DMS114 treated with DMSO at 0.1 percent for 48 hours (cell line): ENCODE results near the gene SPECC1.
"Not testable (repeated sequence)": the region's sequence is repeated elsewhere in the genome, so short reads cannot be mapped to it uniquely, and the experiment has no call there.

ENCODE experiments used
- DNase-seq: peaks from one replicate; lab custom pipeline; 2025; ENCODE audit not compliant: unreplicated experiment; lab: John Stamatoyannopoulos, UW

The SPECC1 gene

DNA sequence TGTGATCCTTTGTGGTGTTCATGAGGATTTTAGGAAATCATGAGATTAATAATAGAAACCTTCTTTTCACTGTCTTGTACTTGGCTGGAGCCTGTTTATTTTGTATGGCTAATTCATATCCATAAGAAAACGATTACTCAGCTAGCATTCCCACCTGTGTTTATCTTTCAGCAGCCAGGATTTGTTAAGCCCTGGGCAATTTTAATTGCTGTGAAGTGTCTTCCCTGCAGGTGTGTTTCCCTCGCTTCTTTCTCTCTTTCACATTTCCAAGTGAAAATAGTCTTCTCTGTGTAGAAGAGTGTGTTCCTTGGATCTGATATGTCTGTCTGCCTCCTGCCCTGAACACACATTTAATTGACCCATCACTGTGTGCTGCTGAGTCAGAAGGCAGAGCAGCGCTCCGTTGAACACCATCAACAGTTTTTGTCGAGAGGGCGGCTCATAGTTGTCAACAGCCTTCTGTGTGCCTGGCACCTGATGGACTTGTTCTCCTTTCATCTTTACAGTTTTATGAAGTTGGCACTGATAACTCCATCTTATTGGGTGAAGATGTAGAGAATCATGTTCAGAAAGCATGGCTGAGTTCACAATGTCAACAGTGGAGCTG, 83.2 kb downstream of the SPECC1 start:
- no peak for DNase-seq

DNA sequence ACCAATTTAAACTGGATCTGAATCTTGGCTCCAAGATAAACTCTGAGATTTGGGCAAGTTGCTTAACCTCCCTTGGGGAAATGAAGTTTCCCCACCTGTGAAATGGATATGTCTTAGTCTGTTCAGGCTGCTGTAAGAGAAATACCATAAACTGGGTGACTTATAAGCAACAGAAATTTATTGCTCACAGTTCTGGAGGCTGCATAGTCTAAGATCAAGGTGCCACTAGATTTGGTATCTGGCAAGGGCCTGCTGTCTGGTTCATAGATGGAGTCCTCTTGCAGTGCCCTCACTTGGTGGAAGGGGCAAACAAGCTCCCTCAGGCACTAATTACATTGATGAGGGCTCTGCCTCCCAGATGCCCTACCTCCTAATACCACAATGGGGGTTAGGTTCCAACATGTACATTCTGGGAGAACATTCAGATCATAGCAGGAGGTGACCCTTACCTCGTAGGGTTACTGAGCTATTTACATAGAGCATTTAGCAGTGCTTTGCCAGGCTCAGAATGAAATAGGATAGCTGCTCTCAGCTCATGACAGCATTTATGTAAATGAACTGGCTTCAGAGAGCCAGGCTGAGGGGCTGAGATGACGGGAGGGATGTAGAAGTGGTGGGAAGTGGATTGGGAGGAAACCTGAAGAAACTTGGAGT, 83.9 kb downstream of the SPECC1 start:
- no peak for DNase-seq

DNA sequence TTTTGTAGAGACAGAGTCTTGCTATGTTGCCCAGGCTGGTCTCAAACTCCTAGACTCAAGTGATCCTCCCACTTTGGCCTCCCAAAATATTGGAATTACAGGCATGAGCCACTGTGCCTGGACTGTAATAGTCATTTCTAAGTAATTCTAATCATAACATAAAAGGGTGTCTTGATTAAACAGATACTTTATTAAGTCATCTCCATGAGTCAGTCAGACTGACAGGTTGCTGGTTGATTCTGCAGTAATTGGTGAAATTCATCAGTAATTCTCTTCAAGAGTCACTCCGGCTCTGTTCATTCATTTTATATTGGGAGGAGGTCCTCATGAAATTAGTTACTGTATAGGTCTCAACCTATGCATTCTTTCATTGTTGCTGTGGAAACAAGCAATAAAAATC, 85.6 kb downstream of the SPECC1 start:
- no peak for DNase-seq

DNA sequence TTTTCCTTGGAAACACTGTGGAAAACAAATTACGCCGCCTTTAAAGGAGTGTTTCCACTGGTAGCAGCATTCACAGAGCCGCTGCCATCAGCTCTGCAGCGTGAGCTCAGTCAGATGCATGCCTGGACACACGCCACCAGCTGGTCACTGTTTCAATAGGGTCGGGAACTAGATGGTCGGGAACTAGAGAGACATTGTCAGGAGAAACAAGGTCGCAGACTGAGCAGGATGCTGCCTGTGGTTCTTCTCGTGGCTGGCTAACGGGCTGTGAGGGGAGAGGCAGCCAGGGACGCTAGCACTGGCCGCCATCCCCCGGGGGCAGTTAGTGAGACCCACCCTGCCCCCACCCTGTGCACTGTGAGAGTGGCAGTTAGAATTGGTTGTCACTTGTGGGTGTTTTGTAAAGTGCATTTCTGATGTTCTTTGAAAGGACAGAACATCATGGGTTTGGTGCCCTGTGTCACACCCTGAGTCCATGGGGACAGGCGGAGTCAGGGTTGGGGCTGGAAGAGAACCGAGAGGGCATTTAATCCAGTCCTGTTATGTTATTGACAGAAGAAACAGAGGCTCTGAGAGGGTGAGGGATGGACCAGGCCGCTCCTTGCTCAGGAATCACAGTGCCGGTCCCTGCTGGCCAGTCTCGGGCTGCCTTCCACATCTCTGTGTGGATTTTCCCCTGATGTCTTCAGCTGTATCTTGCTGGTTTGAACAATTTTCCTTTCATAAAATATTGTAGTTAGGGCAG, 86.3 kb downstream of the SPECC1 start:
- peak; percentile 0 for DNase-seq

DNA sequence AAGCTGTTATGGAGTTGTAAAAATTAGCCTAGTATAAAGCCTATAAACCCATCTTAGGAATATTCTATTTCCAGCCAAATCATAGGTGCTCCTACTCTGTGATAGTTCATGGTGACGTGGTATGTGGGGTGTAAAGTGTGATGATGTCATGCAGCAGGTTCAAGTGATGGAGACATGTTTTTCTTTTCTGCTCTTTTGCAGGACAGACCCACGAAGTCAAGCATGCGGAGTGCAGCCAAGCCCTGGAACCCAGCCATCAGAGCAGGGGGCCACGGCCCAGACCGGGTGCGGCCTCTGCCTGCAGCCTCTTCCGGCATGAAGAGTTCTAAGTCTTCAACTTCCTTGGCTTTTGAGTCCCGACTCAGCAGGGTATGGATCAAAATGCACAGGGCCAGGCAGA, 87.3 kb downstream of the SPECC1 start:
- no peak for DNase-seq

DNA sequence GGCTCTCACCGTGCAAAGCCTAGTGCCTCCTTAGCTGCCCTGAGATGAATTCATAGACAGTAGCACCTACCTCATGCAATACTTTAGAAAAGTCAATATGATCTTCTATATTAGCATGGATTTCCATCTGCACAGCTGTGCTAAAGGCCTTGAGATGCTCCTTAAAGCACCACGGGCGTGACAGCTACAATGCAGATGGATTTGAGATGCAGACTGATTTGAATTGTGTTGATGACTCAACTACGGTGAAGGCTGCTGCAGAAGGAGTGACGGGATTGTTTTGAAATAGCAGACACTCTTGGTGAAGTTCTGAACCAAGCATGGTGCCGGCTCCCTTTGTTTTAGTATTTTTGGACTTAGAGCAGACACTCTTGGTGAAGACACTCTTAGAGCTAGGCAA, 88.2 kb downstream of the SPECC1 start:
- no peak for DNase-seq

DNA sequence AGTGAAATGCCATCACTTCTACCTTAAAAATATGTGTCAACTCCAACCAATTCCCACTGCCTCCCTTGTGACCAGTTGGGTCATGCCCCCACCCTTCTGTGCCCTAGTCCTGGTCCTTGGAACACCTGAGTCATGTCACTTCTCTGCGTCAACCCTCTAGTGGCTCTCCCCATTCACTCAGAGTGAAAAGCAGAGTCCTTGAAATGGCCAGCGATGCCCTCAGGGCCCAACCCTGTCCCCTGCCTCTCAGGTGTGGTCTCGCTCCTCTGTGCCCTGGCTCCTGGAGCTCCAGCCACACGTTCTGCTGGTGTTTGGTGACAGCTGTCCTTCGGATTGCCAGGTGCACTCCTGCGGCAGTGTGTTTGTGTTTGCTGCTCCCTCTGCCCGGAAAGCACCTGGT, 89.2 kb downstream of the SPECC1 start:
- no peak for DNase-seq

DNA sequence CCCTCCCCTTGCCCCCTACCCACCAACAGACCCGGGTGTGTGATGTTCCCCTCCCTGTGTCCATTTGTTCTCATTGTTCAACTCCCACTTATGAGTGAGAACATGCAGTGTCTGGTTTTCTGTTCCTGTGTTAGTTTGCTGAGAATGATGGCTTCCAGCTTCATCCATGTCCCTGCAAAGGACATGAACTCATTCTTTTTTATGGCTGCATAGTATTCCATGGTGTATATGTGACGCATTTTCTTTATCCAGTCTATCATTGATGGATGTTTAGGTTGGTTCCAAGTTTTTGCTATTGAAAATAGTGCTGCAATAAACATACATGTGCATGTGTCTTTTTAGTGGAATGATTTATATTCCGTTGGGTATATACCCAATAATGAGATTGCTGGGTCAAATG, 91.6 kb downstream of the SPECC1 start:
- DNase-seq = not testable (repeated sequence)

DNA sequence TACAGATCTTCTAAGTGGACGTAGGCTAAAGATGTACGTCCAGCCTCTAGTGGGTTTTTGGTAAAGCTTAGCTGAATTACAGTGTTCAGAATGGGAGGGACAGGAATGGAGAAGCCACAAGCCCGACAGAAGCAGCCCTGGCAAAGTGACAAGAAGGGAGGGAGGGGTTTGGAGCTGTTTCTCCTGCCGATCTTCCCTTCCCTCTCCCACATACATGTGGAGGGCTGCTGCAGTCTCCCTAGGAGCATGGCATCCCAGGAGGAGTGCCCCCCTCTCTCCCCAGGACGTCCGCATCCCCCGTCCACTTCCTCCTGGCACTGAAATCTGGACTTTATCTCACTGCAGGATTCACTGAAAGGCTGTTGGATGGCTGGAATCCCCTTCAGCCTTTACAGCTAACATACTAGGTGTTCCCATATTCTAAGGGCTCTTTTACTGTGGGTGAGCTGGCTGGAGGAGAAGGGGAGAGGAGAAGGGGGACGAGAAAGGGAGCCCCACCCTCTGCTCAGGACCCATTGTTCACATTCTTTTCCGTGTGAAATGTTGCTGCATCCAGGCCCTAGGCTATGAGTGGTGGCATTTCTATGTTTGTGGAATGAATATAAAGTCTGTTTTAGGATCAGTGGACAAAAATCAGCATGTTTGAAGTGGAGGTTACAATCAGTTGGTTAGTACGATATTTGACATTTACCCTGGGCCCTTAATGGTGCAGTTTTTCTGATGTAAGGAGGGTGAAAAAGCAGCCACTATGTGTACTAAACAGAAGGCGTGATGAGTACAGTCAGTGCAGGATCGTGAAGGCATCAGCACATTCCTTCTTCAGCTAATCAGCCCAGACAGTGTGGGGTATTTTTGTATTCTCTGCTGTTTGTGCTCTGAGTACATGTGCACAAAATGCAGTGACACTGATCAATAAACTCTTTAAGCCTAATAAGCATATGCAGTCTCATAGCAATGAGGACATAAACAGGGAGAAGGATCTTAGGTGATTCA, 94.6 kb downstream of the SPECC1 start:
- DNase-seq = no peak

DNA sequence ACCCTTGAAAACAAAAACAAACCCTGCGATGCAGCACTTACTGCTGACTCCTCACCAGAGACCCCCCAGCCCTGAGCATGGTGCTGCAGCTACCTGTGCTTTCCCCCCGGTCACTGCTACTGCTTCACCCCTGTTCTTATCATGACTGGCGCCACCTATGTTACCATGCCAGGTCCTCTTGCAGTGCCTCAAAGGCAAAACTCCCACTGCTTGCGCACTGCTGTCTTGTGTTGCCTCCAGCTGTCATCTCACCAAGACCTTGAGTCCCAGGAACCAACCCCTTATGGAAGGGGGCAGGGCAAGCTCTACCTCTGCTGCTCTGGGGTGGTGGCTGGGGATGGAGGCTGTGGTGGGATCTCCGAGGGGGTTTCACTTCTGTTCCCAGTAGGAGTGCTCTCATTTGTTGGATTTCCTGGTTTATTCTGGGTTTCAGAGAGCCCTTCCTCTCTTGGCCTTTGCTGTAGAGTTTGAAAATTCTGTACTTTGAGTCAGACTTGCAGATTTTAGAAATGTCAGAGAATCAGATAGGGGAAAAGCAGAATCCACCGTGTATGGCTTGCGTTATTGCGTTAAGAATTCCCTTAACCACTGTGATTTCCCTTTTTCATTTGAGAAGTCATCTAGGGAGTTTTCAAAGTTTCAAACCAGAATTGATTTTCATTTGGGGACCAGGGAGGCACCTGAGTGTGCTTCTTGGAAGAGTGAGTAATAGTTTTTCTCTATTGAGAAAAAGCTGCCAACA, 96.6 kb downstream of the SPECC1 start:
- DNase-seq = no peak

DNA sequence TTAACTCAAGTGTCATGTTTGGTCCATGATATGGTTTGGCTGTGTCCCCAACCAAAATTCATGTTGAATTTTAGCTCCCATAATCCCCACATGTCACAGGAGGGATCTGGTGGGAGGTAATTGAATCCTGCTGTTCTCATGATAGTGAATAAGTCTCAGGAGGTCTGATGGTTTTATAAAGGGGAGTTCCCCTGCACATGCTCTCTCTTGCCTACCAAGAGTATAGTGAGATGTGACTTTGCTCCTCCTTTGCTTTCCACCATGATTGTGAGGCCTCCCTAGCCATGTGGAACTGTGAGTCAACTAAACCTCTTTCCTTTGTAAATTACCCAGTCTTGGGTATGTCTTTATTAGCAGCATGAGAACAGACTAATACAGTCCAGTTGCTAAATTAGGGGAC, 97.3 kb downstream of the SPECC1 start:
- not testable (repeated sequence) for DNase-seq

DNA sequence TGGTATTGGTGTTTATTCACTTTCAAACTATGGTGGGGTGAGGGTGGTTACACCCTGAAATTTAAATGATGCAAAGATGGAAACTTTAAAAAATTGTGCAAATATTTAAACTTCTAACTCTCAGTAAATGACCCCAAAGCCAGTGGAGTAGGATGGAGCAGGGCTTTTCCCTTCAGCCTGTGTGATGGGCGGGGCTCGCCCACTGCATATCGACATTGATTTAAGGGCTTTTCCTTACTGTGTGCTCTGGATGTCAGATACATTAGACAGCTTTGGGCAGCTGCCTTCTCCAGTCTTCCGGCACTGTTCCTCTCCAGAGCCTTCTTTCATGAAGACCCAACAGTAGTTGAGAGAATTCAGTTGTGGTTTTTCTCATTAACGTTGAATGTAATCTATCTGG, 99.9 kb downstream of the SPECC1 start:
- no peak for DNase-seq

DNA sequence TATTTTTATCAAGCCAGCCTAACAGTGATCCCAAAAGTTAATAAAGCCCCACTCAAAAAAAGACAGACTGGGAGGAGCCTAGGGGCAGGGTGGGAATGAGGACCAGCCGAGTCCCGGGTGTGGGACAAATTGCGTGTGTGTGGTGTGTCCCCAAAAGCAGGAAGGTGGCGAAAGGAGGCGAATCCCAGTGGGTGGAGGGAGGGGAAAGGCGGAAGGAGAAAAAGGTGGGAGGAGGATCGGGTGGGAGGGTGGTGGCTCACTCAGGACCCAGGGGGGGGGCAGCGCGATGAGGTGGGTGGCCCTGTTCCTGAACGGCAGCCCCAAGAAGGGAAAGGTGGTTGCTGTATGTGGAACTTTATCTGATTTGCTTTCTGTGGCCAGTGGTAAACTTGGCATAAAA, 102.4 kb downstream of the SPECC1 start:
- DNase-seq = no peak

DNA sequence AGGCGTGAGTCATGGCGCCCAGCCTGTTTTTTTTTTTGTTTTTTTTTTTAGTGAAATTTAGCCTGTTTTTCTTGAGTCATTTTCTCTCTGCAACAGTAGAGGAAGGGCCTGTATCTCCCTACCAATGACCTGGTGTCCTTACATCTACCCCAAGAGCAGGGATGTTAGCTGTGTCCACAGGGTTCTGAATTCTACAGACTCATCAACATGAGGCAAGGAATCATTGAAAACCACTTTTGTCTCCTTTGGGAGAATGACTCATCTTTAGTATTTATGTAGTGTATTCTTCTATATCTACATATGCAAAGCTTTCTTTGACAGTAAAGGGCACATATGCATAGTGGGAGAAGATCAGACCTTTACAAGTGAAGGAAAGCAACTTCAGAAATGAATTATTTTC, 105.3 kb downstream of the SPECC1 start:
- no peak for DNase-seq

DNA sequence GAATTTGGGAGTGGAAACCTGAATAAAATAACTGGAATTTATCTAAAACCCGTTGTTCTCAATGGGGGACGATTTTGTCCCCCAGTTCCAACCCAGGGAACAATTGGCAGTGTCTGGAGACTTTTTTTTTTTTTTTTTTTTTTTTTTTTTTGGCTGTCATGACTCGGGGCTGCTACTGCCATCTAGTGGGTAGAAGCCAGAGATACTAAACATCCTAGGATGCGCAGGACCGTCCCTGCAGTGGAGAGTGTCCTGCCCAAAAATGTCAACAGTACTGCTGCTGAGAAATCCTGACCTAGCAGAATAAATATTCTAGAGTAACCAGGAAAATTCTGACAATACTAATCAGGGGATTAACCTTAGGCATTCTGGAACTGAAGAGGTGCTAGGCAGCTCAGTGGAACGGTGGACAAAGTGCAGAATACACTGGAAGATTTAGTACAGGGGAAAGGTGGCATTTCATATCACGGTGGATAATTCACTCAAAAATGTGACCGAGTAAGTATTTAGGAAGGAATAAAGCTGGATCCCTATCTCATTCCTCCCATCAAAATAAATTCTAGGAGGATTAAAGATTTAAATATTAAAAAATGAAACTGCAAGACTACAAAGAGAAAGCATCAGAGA, 107.6 kb downstream of the SPECC1 start:
- DNase-seq = peak; percentile 1

DNA sequence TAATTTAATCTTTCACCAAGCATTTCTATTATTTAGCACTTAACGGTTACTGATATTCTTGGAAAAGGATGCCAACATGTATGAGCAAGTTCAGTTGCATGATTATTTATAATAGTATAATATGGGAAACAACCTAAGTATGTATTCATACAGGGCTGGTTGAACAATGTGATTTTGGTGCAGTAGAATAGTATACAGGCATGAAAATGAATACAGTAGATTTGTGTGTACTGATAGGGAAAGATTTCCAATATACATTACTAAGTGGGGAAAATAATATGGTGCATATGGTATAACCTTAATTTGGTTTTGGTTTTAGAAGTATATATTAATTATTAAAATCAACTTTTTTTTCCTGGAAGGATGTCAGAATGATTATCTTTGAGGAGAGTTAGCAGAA, 109.1 kb downstream of the SPECC1 start:
- no peak for DNase-seq

DNA sequence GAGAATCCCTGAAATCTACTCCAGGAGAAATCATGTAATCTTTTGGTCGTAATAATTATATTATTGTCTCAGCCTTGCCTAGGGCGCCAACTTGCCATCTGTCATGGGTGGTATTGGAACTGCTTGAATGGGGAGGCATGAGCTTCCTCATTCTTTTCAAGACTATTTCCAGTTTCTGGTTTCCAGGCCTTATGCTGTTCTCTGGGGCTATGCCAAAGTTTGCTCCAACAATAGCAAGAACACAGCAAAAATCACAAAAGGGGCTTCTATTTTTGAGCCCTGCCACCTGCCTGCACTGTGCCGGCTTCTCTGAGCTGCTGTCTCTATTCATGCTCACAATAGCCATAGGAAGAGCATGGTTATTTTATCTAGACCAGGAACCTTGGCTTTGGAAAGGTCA, 111.7 kb downstream of the SPECC1 start:
- DNase-seq = no peak

DNA sequence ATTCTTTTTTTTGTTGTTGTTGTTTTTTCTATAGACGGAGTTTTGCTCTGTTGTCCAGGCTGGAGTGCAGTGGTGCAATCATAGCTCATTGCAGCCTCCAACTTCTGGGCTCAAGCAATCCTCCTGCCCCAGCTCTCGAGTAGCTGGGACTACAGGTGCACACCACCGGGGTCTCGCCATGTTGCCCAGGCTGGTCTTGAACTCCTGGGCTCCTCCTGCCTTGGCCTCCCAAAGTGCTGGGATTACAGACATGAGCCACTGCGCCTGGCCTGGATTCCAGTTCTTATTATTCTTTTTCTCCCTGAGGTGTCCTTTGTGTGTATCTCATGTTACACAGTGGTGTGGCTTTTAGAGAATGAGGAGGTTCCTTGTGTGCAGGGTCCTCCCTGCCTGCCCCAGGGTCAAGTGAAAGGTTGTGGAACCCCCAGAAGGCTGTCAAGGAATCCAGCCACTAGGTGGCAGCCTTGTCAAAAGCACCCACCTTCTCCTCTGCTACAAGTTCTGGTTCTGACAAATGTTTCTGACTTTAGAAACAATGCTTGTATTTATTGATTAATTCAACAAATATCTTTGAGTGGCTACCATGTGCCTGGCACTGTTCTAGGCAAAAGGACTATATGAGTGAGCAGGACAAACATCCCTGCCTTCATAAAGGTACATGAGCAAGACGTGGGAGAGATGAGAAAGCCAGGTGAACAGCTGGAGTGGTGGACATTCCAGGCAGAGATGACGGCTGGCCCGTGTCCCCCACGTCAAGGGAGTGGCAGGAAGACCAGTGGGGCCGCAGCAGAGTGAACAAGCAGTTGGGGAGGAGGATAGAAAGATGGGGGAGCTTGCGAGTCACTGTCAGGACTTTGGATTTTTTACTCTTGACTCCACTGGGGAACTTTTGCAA, 112.4 kb downstream of the SPECC1 start:
- DNase-seq = no peak

DNA sequence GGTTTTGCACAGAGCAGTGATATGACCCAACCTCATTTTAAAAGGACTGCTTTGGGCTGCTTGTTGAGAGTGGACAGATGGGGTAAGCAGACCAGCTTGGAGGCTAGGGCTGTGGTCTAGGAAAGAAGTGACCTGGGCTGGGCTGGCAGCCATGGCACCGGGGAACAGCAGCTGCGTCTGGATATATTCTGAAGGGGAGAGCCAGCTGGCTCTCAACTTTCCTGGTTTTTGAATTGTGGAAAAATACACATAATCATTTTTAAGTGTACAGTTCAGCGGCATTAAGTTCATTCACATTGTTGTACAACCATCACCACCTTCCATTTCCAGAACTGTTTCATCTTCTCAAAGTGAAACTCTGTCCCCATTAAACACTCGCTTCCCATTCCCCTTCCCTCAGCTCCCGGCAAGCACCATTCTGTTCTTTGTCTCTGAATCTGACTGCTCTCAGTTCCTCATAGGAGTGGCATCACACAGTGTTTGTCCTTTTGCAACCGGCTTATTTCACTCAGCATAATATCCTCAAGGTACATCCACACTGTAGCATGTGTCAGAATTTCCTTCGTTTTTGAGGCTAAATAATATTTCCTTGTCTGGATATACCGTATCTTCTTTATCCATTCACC, 113.2 kb downstream of the SPECC1 start:
- no peak for DNase-seq
